Osteoblast (primary cell): Measurements from ENCODE around the gene MAPK14. TPM values are rescaled to one million over a fixed set of nuclear protein-coding genes. Genes with fewer than 3 reads are reported as not detected.

Experiments used
- DNase-seq: peaks from one replicate; pipeline ENCODE4 v3.0.0; 2011; ENCODE audit warnings: low spot score, mixed read lengths; ENCODE audit not compliant: insufficient read length; ENCODE audit errors: missing footprints
- H2AFZ ChIP-seq: 2 replicates; pipeline ENCODE4 v1.6.0; 2011; ENCODE audit warnings: mild to moderate bottlenecking, low read length
- H3K27ac ChIP-seq: 2 replicates; pipeline ENCODE4 v1.5.1; 2011; ENCODE audit warnings: mild to moderate bottlenecking, low read depth, low read length, moderate library complexity
- H3K27me3 ChIP-seq: 2 replicates; pipeline ENCODE4 v1.6.0; 2012; ENCODE audit warnings: mild to moderate bottlenecking, control low read depth, inconsistent platforms, low read length, moderate library complexity; ENCODE audit not compliant: insufficient read depth
- H3K36me3 ChIP-seq: 2 replicates; pipeline ENCODE4 v1.5.1; 2011; ENCODE audit warnings: mild to moderate bottlenecking, low read length, control low read depth, moderate library complexity; ENCODE audit not compliant: insufficient read depth
- H3K4me1 ChIP-seq: 2 replicates; pipeline ENCODE4 v1.5.1; 2011; ENCODE audit warnings: mild to moderate bottlenecking, low read length, control low read depth, moderate library complexity; ENCODE audit not compliant: insufficient read depth
- H3K4me2 ChIP-seq: 2 replicates; pipeline ENCODE4 v1.6.0; 2011; ENCODE audit warnings: mild to moderate bottlenecking, low read length; ENCODE audit not compliant: insufficient read depth
- H3K4me3 ChIP-seq: fragments of 200-600 bp; sonication (generic); 3 replicates; pipeline ENCODE4 v1.5.1; 2012; ENCODE audit warnings: mild to moderate bottlenecking, low read length, inconsistent platforms; ENCODE audit not compliant: insufficient read depth
- H3K79me2 ChIP-seq: 2 replicates; pipeline ENCODE4 v1.6.0; 2012; ENCODE audit warnings: mild to moderate bottlenecking, low read length, control low read depth, inconsistent platforms; ENCODE audit not compliant: insufficient read depth
- H3K9me3 ChIP-seq: 2 replicates; pipeline ENCODE4 v1.5.1; 2011; ENCODE audit warnings: low read depth, low read length, control low read depth
- H4K20me1 ChIP-seq: 2 replicates; pipeline ENCODE4 v1.6.0; 2012; ENCODE audit warnings: mild to moderate bottlenecking, low read length, control low read depth; ENCODE audit not compliant: insufficient read depth
- total RNA-seq: library from RNA; depleted of rRNA; stranded (reverse); fragments of >200 nt; gene quantifications from 2 replicates; pipeline ENCODE4 v1.2.3, GENCODE V29; 2012
- TF ChIP-seq, protein P1 (sequence below): IDR thresholded peaks from 2 replicates; pipeline ENCODE4 v1.5.1; 2011; ENCODE audit warnings: mild to moderate bottlenecking, low read depth, low read length, moderate library complexity; ENCODE audit errors: extremely low read depth

MAPK14 gene
- total RNA-seq, 1 donor, result 90.5 TPM

DNA sequence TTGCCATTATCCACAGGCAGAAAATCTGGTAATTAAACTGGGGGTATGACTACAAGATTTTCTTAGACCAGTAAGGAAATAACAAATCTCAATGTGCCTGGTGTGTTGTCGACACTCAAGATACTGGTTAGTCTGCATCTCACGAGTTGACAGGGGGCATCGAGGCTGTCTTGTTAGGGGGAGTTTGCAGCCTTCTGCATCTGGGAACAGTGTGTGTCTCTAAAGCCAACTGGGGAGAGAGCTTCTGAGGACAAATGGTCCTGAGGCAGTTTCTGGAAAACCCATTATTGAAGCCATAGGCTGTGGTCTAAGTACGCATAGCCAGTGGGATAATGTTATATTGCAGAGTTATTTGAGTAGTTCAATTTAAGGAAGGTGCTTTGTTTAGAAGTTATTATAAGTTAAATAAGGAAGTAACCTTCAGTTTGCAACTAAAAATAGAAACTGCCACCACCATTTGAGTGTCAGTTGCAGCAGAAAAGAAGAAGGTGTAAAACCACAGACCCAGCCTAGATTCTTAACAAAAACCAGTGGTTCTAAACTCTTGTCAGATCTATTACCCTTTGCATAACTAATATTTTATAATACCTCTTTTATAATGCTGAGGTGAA, 87.3 kb downstream of the MAPK14 start:
- Histone ChIP-seq H2AFZ (no peak overlapping the region), H3K4me1 (no peaks in the 10 kb centered on the region), H3K4me3 (no peak overlapping the region), H3K36me3 (peaks cover 18% of the 10 kb centered on the region), H3K4me2 (no peak overlapping the region), H3K9me3 (no peaks in the 10 kb centered on the region), H4K20me1 (no peaks in the 10 kb centered on the region), H3K27ac (no peak overlapping the region), H3K79me2 (no peaks in the 10 kb centered on the region), H3K27me3 (no peaks in the 10 kb centered on the region)
- TF ChIP-seq, protein P1, sequence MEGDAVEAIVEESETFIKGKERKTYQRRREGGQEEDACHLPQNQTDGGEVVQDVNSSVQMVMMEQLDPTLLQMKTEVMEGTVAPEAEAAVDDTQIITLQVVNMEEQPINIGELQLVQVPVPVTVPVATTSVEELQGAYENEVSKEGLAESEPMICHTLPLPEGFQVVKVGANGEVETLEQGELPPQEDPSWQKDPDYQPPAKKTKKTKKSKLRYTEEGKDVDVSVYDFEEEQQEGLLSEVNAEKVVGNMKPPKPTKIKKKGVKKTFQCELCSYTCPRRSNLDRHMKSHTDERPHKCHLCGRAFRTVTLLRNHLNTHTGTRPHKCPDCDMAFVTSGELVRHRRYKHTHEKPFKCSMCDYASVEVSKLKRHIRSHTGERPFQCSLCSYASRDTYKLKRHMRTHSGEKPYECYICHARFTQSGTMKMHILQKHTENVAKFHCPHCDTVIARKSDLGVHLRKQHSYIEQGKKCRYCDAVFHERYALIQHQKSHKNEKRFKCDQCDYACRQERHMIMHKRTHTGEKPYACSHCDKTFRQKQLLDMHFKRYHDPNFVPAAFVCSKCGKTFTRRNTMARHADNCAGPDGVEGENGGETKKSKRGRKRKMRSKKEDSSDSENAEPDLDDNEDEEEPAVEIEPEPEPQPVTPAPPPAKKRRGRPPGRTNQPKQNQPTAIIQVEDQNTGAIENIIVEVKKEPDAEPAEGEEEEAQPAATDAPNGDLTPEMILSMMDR, result no peak
- peak; percentile 29 for DNase-seq

DNA sequence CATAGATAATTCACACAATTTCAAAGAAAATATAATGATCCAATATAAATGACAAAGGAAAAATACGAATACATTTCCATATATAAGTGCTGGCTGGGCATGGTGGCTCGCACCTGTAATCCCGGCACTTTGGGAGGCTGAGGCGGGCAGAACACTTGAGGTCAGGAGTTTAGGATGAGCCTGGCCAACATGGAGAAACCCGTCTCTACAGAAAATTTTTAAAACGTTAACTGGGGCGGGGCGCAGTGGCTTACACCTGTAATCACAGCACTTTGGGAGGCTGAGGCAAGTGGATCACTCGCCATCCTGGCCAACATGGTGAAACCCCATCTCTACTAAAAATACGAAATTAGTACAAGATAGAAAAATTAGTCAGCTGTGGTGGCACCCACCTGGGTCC, 87.8 kb downstream of the MAPK14 start:
- H3K4me2 ChIP-seq, result no peak overlapping the region
- TF ChIP-seq, protein P1, result no peak

DNA sequence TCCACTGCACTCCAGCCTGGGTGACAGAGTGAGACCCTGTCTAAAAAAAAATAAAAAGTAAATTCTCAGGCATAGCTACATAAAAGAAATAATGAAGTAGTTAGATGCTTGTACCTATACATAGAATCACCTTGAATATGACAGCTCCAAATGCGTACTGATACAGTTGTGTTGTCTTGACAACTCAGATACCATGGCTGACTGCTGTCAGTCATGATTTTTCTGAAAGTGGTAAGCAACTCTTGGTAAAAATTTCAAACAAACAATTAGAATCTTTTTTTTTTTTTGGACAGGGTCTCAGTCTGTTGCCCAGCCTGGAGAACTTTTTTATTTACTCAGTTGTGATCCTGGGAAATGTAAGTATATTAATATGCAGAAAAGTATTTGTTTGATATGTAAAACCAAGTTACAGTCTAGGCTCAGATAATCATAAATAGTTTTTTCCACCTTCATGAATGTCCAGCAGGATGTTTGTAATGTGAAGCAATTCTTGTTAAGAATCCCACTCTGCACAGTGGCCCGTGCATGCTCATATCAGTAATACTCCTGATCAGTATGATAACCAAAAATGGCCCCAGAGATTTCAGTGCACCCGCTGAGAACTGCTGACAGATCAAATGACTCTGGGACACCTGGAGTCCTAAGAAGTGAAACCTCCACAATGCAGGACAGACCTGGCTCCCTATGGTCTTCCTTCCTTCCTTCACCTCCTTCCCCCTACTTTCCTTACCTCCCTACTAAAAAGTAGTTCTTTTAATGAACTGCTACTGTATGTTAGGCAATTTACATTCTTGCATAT, 88.7 kb downstream of the MAPK14 start:
- Histone ChIP-seq H3K4me3 (no peak overlapping the region), H4K20me1 (no peaks in the 10 kb centered on the region), H3K9me3 (no peaks in the 10 kb centered on the region), H2AFZ (no peak overlapping the region), H3K4me2 (no peak overlapping the region), H3K27ac (no peak overlapping the region), H3K79me2 (no peaks in the 10 kb centered on the region), H3K36me3 (peaks cover 4% of the 10 kb centered on the region), H3K4me1 (peaks cover 10% of the 10 kb centered on the region), H3K27me3 (no peaks in the 10 kb centered on the region)
- DNase-seq, result no peak
- TF ChIP-seq, protein P1, result no peak

More for the DNA sequence above, 87.8 kb downstream of the MAPK14 start:
- H3K9me3 ChIP-seq, result no peaks in the 10 kb centered on the region
- no peak for DNase-seq
- H3K79me2 ChIP-seq, result no peaks in the 10 kb centered on the region
- peaks cover 1% of the 10 kb centered on the region for H3K4me1 ChIP-seq
- peaks cover 13% of the 10 kb centered on the region for H3K36me3 ChIP-seq
- H4K20me1 ChIP-seq, result no peaks in the 10 kb centered on the region
- no peaks in the 10 kb centered on the region for H3K27me3 ChIP-seq
- no peak overlapping the region for H3K27ac ChIP-seq
- no peak overlapping the region for H2AFZ ChIP-seq
- H3K4me3 ChIP-seq, result no peak overlapping the region

DNA sequence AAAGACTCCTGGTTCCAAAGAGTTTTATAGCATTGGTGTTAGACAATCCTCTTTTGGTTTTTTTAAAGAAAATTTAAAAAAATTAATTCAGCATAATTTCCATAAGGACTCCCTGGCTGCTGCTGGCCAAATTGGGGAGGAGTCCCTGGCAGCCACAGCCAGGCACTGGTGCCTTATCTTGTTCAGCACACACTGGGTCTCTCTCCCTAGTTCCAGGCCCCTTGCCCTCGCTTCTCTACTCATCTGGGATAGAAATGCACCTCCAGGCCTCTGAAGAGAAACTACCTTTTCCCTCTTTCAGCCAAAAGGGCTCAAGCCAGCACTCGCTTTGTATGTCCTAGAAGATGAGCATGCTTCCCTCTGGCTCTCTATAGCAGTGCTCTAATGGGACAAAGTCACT, 89.3 kb downstream of the MAPK14 start:
- TF ChIP-seq, protein P1, result no peak
- H3K4me1 ChIP-seq, result peaks cover 12% of the 10 kb centered on the region
- no peak overlapping the region for H3K4me3 ChIP-seq
- H4K20me1 ChIP-seq, result no peaks in the 10 kb centered on the region
- no peak overlapping the region for H3K4me2 ChIP-seq
- DNase-seq, result no peak
- H3K9me3 ChIP-seq, result no peaks in the 10 kb centered on the region
- H2AFZ ChIP-seq, result no peak overlapping the region
- no peaks in the 10 kb centered on the region for H3K36me3 ChIP-seq
- no peak overlapping the region for H3K27ac ChIP-seq
- no peaks in the 10 kb centered on the region for H3K79me2 ChIP-seq
- no peaks in the 10 kb centered on the region for H3K27me3 ChIP-seq
